ENCODE results near the gene PLXNB2.

Gene PLXNB2

GRCh38 chr22:50250249-50250554, 57.2 kb downstream of the PLXNB2 start:
- DNase-seq, result no peak

DNA sequence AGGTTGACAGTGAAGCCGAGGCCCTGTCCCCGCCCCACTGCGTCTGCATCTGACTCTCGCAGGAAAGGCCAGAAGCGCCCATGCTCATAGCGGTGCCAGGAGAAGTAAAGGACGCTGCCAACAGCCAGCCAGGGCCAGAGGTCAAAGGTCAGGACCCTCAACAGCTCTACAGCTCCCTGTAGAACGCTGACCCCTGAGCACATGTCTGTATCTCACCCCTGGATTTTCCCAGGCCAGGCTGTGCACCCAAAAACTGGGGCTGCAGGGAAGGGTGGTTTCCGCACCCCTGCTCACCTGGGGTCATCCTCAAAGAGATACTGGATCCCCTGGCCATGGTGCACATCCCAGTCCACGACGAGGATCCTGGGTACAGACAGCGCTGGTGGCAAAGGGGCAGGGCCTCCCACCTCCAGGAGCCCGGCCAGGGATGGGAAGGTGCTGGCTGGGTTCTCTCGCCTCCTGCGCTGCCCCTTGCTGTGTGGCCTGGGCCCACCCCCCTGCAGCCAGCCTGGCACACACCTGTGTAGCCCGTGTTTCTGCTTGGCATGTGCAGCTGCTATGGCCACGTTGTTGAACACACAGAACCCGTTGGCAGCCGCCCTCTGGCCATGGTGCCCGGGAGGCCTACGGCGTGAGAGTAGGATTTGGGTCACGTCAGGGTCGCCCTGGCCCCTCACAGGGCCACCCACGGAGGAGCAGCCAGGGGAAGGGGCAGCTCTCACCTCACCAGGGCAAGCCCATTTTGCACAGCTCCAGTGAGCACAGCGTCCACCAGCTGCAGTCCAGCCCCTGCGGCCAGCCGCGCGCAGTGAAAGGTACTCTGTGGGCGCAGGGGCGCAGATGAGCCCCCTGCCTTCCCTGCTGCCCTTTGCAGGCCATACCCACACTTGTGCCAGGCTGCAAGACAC, 57.9 kb downstream of the PLXNB2 start:
- no peak for DNase-seq

DNA sequence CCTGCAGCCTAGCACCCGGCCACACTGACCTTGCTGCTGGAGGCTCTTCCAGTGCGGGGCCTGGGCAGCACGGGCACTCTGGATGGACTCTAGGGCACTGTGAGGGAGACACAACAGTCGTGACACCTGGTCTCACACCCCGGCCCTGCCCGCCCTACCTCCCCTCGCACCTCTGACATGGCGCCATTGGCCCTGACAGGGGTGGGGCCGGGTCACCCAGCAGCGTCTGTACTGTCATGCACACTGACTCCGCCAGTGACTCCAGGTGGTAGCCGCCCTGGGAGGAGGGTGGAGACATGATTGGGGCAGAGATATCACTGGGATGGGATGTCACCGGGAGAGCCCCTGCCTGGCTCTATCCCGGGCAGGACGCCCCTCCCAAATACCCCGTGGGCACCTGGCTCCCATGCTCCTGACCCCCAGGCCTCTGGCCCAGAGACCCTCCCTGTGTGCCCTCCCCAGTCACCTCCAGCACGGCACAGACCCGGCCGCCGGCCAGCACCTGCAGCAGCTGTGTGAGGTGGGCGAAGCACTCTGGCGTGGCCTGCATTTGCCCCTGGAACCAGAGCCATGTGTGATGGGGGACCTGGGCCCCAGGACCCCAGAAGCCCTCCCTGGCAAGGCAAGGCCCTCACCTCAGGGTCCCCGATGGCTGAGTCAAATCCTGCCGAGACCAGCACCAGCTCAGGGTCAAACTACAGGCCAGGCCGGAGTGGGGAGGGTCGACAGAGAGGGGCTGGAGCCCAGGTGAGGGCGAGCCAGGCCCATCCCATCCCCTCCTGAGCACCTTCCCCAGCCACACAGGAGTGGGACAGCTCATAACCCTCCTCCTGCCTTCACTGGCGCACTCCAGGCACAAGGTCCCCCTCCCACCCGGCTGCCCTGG, 59.0 kb downstream of the PLXNB2 start:
- no peak for DNase-seq

DNA sequence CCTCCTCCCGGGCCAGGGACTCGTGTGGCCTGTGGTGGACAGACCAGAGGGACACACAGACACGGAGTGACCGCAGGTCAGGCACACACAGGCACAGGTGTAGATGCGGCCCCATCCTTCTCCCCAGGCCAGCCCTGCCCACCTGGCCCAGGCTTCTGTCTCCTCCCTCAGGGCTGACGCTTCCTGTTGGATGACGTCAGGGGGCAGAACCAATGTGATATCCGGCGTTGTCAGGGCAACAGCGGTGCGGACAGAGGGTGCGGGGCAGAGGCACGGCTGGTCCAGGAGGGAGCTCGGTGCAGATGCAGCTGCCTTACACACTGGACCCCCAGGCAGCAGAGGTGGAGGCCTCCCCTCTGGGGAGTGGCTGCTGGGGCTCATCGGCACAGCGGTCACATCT, 59.7 kb downstream of the PLXNB2 start:
- peak; percentile 64 for DNase-seq

GRCh38 chr22:50246242-50247175, 60.9 kb downstream of the PLXNB2 start:
- DNase-seq, result no peak

- no peak for DNase-seq
Observed at GRCh38 chr22:50245214-50246072, 62.0 kb downstream of the PLXNB2 start.

DNA sequence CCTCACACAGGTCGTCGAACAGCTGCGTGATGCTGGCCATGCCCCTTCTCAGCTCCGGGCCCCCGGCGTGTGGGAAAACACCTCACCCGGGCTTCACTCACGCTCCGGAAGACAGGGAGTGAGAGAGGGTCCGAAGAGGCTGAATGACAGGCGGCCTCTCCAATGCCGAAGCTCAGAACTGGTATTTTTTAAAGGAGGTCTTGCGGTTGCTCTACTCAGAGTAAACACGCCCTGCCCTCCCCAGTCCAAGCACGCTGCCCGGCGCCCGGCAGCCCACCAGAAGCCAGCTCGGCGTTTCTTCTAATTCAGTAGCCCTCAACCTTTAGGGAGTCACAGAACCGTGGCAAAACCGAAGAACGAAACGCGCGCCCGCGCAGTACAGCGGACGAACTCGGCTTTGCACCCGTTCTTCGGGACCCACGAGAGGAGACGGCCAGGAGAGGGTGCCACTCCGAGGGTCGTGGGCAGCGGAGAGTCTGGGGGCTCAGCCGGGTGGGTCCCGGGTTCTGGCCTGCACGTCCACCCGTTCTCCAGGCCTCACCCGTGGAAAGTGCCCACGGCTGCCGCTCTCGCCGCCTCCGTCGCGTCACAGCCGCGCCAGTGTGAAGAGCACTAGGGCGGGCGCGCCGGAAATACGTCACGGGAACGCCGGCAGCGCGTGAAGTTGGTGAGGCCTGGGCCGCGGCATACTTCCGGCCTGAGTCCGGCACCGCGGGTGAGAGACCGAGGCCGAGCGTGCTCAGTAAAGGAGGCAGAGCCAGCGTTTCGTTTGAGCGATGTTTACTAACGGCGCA, 62.8 kb downstream of the PLXNB2 start, which contains the start of gene TUBGCP6:
Gene TUBGCP6 (minus strand): TSS at position 604 of the 794 bp plus-strand sequence. CDS start 564 bp downstream, at position 40.
- peak; percentile 79 for DNase-seq

DNA sequence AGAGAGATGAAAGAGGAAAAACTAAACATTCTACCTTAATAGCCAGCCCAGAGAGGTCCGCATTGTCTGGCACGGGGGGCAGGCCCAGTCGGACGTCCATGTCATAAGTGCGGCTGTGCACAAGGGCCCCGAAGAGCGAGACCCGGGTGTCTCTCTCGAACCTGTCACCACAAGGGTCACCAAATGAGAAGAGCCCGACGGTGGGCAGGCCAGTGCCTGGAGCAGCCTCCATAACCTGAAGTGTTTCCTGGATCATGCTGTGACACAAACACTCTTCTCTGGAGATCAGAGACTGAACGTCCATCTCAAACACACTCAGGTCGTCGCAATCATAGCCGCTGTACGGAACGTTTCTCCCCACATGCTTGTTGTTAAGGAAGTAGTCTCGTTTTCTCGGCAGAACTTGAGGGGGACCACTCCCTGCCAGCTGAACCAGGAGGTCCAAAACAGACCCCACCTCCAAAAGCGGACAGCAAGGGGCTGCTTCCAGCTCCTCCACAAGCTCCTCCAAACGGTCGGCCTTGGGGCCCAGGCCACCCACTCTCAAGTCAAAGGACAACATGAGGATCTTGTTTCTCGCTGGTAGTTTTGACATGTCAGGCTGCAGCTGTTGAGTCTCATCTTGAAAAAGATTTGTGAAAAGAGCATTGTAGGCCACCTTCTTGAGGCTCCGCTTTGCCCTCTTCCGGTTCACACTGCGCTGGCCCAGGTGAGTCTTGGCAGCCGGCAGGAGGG, 63.6 kb downstream of the PLXNB2 start:
- no peak for DNase-seq

DNA sequence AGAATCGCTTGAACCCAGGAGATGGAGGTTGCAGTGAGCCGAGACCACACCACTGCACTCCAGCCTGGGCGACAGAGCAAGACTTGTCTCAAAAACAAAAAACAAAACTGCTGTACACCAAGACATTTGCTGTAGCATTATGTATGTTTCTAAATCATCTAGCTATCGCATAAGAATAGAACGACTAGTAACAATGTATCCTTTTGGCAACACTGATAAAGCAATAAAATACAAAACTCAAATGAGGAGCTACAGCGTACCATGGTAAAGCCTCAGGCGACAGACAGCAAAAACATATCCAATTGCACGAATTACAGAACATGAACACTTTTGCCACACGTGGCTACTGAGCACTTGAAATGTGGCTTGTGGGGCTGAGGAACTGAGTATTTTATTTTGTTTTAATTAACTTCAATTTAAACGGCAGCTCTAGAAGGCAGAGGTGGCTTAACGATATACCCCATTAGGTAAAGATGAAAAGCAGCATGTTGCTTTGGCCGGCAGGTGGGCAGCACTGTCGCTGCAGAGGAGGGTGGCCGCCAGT, 65.0 kb downstream of the PLXNB2 start:
- DNase-seq, result no peak

DNA sequence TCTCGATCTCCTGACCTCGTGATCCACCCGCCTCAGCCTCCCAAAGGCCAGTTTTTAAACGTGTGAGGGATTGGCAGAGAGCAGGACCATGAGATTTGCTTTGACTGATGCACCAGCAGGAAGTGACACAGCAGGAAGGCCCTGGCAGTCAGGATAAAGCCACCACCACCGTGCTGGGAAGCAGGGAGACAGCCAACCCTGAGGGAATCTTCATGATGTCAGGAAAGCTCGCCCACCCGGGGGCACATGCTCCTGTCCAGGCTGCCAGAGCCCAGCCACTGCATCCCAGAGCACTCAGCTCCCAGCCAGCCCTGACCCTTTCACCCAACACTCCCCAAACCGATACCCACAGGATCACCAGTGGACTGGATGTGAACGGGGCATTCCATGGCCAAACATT, 68.7 kb downstream of the PLXNB2 start:
- DNase-seq, result no peak

- DNase-seq, result no peak
Observed at GRCh38 chr22:50236731-50237409, 70.6 kb downstream of the PLXNB2 start.

- no peak for DNase-seq
Observed at GRCh38 chr22:50233223-50233622, 74.2 kb downstream of the PLXNB2 start.

DNA sequence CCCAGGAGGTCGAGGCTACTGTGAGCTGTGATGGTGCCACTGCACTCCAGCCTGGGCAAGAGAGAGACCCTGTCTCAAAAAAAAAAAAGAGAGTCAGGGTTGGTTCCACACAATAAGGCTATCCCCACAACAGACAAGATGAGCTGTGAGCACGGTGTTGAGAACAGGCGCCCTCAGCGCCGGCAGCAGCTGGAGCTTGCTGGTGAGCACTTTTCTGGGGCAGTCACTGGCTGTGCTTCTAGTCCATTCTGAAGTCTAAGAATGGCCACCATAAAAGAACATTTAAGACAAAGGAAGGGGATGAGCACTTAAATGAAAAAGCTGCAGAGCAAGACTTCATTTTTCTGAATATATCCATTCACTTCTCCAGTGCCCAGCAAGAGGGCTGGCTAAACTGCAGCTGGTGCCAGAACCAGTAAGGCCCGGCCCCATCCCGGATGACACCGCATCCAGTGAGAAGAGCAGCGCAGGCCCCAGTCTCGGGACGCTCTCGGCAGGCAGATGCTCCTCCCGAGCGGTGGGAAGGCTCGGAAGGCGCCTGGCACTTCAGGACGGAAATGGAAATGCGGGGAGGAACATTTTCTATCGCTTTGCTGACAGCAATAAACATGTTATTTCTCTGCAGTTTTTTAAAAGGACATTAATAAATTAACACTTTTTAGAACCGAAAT, 74.8 kb downstream of the PLXNB2 start:
- DNase-seq, result no peak

DNA sequence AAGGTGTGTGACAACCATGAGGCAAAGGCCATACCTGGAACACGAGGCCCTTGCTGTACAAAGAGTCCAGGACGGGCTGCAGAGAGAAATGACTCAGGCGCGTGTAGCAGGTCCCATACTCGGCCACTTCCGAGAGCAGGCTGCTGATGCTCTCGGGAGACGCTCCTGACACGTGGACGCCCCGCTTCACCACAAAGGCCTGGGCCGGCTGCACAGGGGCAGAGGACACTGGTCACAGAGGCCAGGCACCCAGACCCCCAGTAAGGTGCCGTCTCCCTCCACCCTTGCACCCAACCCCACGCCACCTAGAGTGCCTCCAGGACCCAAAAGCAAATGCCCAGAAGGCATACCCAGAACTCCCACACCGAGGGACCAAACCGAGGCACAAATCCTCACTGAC, 78.1 kb downstream of the PLXNB2 start:
- no peak for DNase-seq

- no peak for DNase-seq
Observed at GRCh38 chr22:50228366-50228765, 79.1 kb downstream of the PLXNB2 start.

DNA sequence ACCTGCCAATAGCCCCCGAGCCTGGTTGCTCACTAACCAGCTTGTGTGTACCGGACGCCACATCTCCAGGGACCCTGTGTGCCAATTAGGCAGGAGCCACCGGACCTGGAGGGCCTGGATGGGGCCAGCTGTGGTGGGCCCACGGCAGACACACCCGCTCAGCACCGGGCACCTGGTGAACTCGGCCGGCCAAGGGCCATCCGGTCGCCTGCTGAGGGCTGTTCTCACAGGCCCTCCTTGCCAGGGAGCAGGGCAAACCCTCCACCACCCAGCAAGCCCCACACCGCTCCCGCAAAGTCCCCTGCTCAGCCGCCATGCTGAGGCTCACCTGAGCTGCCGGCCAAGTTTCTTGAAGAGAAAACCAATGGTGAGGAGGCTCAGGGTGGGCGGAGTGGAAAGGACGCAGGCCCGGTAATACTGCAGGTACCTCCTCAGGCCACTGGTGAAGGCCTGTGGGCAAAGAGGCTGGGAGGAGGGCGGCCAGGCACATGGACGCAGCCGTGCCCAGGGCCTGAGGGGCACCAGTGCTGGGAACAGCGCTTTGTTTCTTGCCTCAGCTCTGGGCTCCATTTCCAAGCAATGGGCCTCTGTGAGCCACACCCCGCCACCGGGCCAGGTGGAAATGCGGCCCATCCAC, 79.7 kb downstream of the PLXNB2 start:
- DNase-seq, result no peak

DNA sequence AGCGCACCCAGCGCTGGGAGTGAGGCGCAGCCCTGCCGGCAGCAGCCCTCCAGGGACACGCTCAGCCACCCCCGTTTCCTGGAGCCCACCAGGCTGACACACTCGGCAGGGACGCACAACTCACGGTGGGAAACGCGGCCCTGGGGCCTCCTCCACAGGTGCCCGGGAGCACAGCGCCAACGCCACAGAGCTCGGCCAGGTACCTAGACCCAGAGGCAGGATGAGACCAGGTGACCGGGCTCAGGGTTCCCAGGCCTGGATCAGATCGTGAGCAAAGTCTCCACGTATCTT, 80.6 kb downstream of the PLXNB2 start:
- no peak for DNase-seq

Data from NCI-H2227 treated with DMSO at 0.1 percent for 48 hours (cell line).